ENCODE data around the gene UBE2QL1.
A peak's percentile ranks its signal among the peaks of the same experiment; 100 is the strongest.

Gene UBE2QL1, protein sequence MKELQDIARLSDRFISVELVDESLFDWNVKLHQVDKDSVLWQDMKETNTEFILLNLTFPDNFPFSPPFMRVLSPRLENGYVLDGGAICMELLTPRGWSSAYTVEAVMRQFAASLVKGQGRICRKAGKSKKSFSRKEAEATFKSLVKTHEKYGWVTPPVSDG

GRCh38 chr5:6448622-6449464 is at the start of gene UBE2QL1:
UBE2QL1 (plus strand) TSS chr5:6448859; CDS start chr5:6448894, 35 bp downstream.
- Mint-ChIP-seq H3K4me1 (ENCODE audit: low read depth) (peaks cover 7% of the 10 kb centered on the region), H3K36me3 (ENCODE audit: low read depth) (peaks cover 1% of the 10 kb centered on the region), H3K27ac (peak within 1 kb of the TSS; percentile 53), H3K9me3 (no peaks in the 10 kb centered on the region), H3K4me3 (peak within 1 kb of the TSS; percentile 71), H3K27me3 (ENCODE audit: low read depth) (peaks cover 52% of the 10 kb centered on the region)
- DNase-seq (ENCODE audit: low spot score) = no peak

DNA sequence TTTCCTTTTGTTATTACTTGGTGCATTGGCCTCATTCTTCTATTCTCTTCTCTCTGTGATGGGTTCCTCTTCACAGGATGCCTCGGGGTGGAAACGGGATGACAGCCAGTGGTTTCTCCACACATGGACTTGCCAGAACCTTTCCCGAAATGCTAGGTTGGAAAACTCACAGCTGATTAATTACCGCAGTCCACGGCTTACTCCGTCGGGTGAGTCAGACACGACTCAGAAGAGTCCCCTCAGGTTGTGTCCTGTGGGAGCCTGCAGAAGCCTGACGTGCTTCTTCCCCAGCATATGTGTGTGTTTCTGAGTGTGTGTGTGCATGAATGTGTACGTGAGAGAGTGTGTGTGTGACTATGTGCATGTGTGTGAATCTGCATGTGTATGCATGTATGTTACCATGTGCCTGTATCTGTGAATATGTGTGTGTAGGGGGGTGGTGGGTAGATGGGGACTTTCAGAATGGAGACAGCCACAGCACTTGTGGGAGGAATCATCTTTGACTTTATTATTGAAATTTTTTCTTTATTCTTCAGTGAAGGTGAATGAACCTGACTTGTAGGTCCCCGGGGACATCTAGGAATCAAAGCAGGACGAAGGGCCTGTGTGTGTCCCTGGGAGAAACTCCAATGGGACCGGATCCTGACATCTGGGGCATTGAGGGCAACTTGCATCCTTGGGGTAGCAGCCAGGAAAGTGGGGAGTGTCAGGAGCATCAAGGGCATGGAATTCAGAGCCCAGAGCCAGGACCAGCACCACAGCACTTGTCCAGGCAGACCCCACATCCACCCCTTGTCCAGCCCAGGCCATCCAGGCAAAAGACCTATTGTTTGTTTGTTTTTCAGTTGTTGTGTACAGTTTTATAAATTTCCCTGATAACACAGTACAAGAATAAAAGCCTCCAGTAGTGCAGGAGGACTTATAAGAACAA is 48.4 kb upstream of the UBE2QL1 start:
- DNase-seq (ENCODE audit: low spot score) = no peak
- H3K27ac Mint-ChIP-seq = no peak overlapping the region
- no peaks in the 10 kb centered on the region for H3K9me3 Mint-ChIP-seq
- H3K4me3 Mint-ChIP-seq = no peak overlapping the region
- H3K36me3 Mint-ChIP-seq (ENCODE audit: low read depth) = no peaks in the 10 kb centered on the region
- H3K27me3 Mint-ChIP-seq (ENCODE audit: low read depth) = peaks cover 9% of the 10 kb centered on the region
- peaks cover 3% of the 10 kb centered on the region for H3K4me1 Mint-ChIP-seq (ENCODE audit: low read depth)

GRCh38 chr5:6401410-6401809 is 47.2 kb upstream of the UBE2QL1 start:
- Mint-ChIP-seq H3K4me1 (ENCODE audit: low read depth) (peaks cover 3% of the 10 kb centered on the region), H3K9me3 (no peaks in the 10 kb centered on the region), H3K27me3 (ENCODE audit: low read depth) (peaks cover 11% of the 10 kb centered on the region), H3K36me3 (ENCODE audit: low read depth) (no peaks in the 10 kb centered on the region), H3K4me3 (no peak overlapping the region), H3K27ac (no peak overlapping the region)
- no peak for DNase-seq (ENCODE audit: low spot score)

DNA sequence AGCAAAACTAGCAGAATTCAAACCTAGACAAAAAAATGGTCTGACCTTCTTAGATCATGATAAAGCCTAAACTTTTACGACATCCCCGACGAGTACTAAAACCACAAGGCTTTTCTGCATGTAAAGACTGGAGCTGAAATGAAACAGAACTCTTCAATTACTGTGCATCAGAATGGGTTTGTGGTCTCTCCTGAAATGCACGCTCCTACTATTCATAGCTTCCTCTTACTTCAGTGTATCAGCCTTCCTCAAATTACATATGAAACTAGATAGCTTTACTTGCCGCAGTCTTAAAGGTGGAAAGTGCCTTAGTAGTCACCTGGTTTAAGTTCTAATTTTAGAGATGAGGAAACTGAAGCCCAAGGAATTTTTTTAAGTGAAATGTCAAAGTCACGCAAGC is 45.7 kb upstream of the UBE2QL1 start:
- Mint-ChIP-seq H3K9me3 (no peaks in the 10 kb centered on the region), H3K27me3 (ENCODE audit: low read depth) (peaks cover 11% of the 10 kb centered on the region), H3K4me1 (ENCODE audit: low read depth) (peaks cover 3% of the 10 kb centered on the region), H3K27ac (no peak overlapping the region), H3K36me3 (ENCODE audit: low read depth) (no peaks in the 10 kb centered on the region), H3K4me3 (no peak overlapping the region)
- no peak for DNase-seq (ENCODE audit: low spot score)

DNA sequence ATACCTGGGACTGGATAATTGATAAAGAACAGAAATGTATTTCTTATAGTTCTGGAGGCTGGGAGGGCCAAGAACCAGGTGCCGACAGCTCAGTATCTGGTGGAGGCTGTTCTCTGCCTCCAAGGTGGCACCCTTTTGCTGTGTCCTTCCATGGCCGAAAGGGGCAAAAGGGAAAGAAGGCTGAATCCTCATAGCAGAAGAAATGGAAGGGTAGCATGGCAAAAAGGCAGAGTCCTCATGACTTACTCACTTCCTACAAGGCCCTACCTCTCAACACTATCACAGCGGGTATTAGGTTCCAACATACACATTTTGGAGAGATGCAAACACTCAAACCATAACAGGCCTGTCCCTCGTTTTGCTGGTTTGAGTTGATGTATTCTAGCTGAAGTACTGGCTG is 45.2 kb upstream of the UBE2QL1 start:
- Mint-ChIP-seq H3K9me3 (no peaks in the 10 kb centered on the region), H3K4me3 (no peak overlapping the region), H3K27me3 (ENCODE audit: low read depth) (peaks cover 11% of the 10 kb centered on the region), H3K27ac (no peak overlapping the region), H3K4me1 (ENCODE audit: low read depth) (peaks cover 3% of the 10 kb centered on the region), H3K36me3 (ENCODE audit: low read depth) (no peaks in the 10 kb centered on the region)
- DNase-seq (ENCODE audit: low spot score) = no peak

DNA sequence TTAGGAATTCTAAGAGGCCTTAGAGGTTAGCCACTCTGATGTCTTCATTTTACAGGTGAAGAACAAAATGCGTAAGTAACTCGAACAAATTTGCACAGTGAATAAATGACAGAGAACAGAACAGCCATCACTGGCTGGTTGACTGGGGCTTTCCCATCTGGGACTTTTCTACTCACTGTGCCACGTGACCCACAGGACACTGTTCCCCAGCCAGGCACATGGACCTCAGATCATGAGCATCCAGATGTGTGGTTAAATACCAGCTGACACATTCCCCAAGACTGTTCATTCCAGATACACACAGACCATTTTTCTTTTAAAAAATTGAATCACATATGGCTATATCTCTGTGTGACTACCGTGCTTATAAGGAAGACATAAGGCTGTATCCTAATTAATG is 44.5 kb upstream of the UBE2QL1 start:
- Mint-ChIP-seq H3K4me1 (ENCODE audit: low read depth) (peaks cover 3% of the 10 kb centered on the region), H3K9me3 (no peaks in the 10 kb centered on the region), H3K4me3 (no peak overlapping the region), H3K27me3 (ENCODE audit: low read depth) (peaks cover 11% of the 10 kb centered on the region), H3K27ac (no peak overlapping the region), H3K36me3 (ENCODE audit: low read depth) (no peaks in the 10 kb centered on the region)
- DNase-seq (ENCODE audit: low spot score) = no peak

DNA sequence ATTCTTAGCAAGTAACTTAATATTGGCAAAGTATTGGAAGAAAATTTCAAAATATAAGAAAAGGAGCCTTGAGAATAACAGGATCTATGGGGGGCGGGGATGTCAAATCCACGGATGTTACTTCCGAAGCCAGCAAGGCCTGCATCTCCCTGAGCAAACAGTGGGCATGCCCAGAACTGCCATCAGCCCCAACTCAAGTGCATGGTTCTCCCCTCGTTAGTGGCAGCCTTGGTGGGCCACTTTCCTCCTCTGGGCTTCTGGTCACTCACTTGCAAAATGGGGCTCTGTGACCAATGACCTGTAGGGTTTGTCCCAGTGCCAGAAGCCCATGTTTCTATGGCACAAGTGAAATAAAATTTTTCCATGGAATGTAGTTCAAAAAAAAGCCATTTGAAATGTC is 43.1 kb upstream of the UBE2QL1 start:
- Mint-ChIP-seq H3K27me3 (ENCODE audit: low read depth) (peaks cover 11% of the 10 kb centered on the region), H3K27ac (no peak overlapping the region), H3K9me3 (no peaks in the 10 kb centered on the region), H3K4me1 (ENCODE audit: low read depth) (peaks cover 3% of the 10 kb centered on the region), H3K36me3 (ENCODE audit: low read depth) (no peaks in the 10 kb centered on the region), H3K4me3 (no peak overlapping the region)
- DNase-seq (ENCODE audit: low spot score) = no peak

- no peak for DNase-seq (ENCODE audit: low spot score)
- no peaks in the 10 kb centered on the region for H3K36me3 Mint-ChIP-seq (ENCODE audit: low read depth)
These were observed 41.0 kb upstream of the UBE2QL1 start for GRCh38 chr5:6407558-6408259.

GRCh38 chr5:6408260-6408596 is 40.4 kb upstream of the UBE2QL1 start:
- no peak for DNase-seq (ENCODE audit: low spot score)
- Mint-ChIP-seq H3K36me3 (ENCODE audit: low read depth) (no peaks in the 10 kb centered on the region), H3K9me3 (no peaks in the 10 kb centered on the region), H3K4me3 (no peak overlapping the region), H3K4me1 (ENCODE audit: low read depth) (no peaks in the 10 kb centered on the region), H3K27me3 (ENCODE audit: low read depth) (peaks cover 4% of the 10 kb centered on the region), H3K27ac (no peak overlapping the region)

More at GRCh38 chr5:6407558-6408259, 41.0 kb upstream of the UBE2QL1 start:
- H3K27ac Mint-ChIP-seq = no peak overlapping the region
- H3K4me1 Mint-ChIP-seq (ENCODE audit: low read depth) = peaks cover 3% of the 10 kb centered on the region
- H3K9me3 Mint-ChIP-seq = no peaks in the 10 kb centered on the region
- peaks cover 6% of the 10 kb centered on the region for H3K27me3 Mint-ChIP-seq (ENCODE audit: low read depth)
- H3K4me3 Mint-ChIP-seq = no peak overlapping the region

DNA sequence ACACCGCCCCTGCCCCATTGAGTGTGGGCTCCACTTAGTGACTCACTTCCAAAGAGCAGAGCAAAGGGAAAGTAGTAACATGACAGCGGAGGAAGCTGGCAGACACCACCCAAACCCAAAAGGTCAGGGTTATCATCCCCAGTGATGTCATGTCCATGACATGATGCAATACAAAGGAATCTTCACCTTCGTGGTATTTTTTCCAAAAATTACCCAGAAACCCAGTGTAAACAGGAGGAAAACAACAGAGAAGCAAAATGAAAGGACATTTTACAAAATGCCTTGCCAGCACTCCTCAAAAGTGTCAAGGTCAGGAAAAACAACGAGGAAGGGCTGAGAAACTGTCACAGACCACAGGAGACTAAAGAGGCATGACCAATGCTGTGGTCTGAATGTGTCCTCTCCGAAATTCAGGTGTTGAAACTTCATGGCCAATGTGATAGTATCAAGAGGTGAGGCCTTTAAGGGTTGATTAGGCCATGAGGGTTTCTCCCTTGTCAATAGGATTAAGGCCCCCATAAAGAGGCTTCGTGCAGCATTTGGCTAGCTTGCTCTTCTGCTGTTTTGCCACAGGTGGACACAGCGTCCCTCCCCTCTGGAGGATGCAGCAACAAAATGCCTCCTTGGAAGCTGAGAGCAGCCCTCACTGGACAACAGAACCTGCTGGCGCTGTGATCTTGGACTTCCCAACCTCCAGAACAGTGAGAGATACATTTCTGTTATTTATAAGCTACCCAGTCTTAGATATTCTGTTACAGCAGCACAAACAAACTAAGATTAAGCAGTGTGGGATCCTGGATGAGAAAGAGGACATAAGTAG is 39.8 kb upstream of the UBE2QL1 start:
- no peak overlapping the region for H3K27ac Mint-ChIP-seq
- H3K9me3 Mint-ChIP-seq = no peaks in the 10 kb centered on the region
- H3K36me3 Mint-ChIP-seq (ENCODE audit: low read depth) = no peaks in the 10 kb centered on the region
- no peak for DNase-seq (ENCODE audit: low spot score)
- no peak overlapping the region for H3K4me3 Mint-ChIP-seq
- peaks cover 2% of the 10 kb centered on the region for H3K27me3 Mint-ChIP-seq (ENCODE audit: low read depth)
- no peaks in the 10 kb centered on the region for H3K4me1 Mint-ChIP-seq (ENCODE audit: low read depth)

DNA sequence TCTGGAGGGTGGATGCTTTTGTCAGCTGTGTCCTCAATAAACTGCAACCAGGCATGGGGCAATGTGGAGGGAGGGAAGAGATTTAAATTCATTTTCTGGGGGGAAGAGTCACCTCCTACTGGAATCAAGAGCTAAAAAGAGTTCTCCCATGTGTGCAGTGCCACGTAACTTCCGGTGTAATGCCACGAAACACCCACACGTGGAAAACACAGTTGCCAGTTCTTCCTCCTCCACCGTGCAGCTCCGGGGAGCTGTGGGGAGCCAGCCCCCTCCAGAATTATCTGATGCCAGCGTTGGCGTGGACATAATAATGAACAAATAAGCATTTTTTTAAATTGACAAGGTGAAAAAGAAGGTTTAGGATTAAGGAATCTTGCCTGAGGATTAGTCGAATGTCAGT is 38.2 kb upstream of the UBE2QL1 start:
- no peaks in the 10 kb centered on the region for H3K4me1 Mint-ChIP-seq (ENCODE audit: low read depth)
- no peak for DNase-seq (ENCODE audit: low spot score)
- no peaks in the 10 kb centered on the region for H3K9me3 Mint-ChIP-seq
- H3K36me3 Mint-ChIP-seq (ENCODE audit: low read depth) = no peaks in the 10 kb centered on the region
- H3K27ac Mint-ChIP-seq = no peak overlapping the region
- no peak overlapping the region for H3K4me3 Mint-ChIP-seq
- H3K27me3 Mint-ChIP-seq (ENCODE audit: low read depth) = peaks cover 3% of the 10 kb centered on the region

- H3K27ac Mint-ChIP-seq = no peak overlapping the region
- no peak overlapping the region for H3K4me3 Mint-ChIP-seq
- no peaks in the 10 kb centered on the region for H3K4me1 Mint-ChIP-seq (ENCODE audit: low read depth)
- no peak for DNase-seq (ENCODE audit: low spot score)
- peaks cover 3% of the 10 kb centered on the region for H3K27me3 Mint-ChIP-seq (ENCODE audit: low read depth)
- H3K9me3 Mint-ChIP-seq = no peaks in the 10 kb centered on the region
- H3K36me3 Mint-ChIP-seq (ENCODE audit: low read depth) = no peaks in the 10 kb centered on the region
These were observed 37.5 kb upstream of the UBE2QL1 start for GRCh38 chr5:6411141-6411540.

GRCh38 chr5:6412811-6413210 is 35.8 kb upstream of the UBE2QL1 start:
- no peak overlapping the region for H3K27ac Mint-ChIP-seq
- H3K4me1 Mint-ChIP-seq (ENCODE audit: low read depth) = no peaks in the 10 kb centered on the region
- peaks cover 3% of the 10 kb centered on the region for H3K27me3 Mint-ChIP-seq (ENCODE audit: low read depth)
- no peak overlapping the region for H3K4me3 Mint-ChIP-seq
- no peak for DNase-seq (ENCODE audit: low spot score)
- no peaks in the 10 kb centered on the region for H3K36me3 Mint-ChIP-seq (ENCODE audit: low read depth)
- no peaks in the 10 kb centered on the region for H3K9me3 Mint-ChIP-seq

Data from T-helper 2 cell treated with Interferon-gamma antibody and Interleukin-4, amounts not matched to agents 5 μg/mL and 100 μg/mL, for 36 hours (primary cell).